ENCODE measurements around the gene PGAM5.

- TF ChIP-seq, protein P1, sequence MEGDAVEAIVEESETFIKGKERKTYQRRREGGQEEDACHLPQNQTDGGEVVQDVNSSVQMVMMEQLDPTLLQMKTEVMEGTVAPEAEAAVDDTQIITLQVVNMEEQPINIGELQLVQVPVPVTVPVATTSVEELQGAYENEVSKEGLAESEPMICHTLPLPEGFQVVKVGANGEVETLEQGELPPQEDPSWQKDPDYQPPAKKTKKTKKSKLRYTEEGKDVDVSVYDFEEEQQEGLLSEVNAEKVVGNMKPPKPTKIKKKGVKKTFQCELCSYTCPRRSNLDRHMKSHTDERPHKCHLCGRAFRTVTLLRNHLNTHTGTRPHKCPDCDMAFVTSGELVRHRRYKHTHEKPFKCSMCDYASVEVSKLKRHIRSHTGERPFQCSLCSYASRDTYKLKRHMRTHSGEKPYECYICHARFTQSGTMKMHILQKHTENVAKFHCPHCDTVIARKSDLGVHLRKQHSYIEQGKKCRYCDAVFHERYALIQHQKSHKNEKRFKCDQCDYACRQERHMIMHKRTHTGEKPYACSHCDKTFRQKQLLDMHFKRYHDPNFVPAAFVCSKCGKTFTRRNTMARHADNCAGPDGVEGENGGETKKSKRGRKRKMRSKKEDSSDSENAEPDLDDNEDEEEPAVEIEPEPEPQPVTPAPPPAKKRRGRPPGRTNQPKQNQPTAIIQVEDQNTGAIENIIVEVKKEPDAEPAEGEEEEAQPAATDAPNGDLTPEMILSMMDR (IDR thresholded peaks at IDR 0.05 in 2 of 3, conservative IDR thresholded peaks at IDR 0.05 in 1 of 3; ENCODE audit: control insufficient read depth in 2 of 3, extremely low read depth in 1 of 3, insufficient read depth in 1 of 3, low read depth in 3 of 3, low read length in 3 of 3) = no peak
- no peak for TF ChIP-seq GABPA (IDR thresholded peaks at IDR 0.05; ENCODE audit: low read depth)
- no peak for TF ChIP-seq ZNF274 (IDR thresholded peaks at IDR 0.05; ENCODE audit: insufficient read depth, insufficient read length)
- TF ChIP-seq EP300 (IDR thresholded peaks at IDR 0.05; ENCODE audit: borderline replicate concordance in 1 of 2, control insufficient read depth in 1 of 2, low read depth in 2 of 2, low read length in 2 of 2) = no peak
- TF ChIP-seq IKZF1 (conservative IDR thresholded peaks at IDR 0.05) = no peak
- no peak for TF ChIP-seq BRCA1 (IDR thresholded peaks at IDR 0.05; ENCODE audit: low read depth, low read length)
Observed at GRCh38 chr12:132731574-132731973, 20.9 kb downstream of the PGAM5 start.

Data from GM12878 (cell line).